Bronchial epithelial cell (primary cell): Measurements from ENCODE around the gene ZNF516. TPM values are rescaled to one million over a fixed set of nuclear protein-coding genes. Genes with fewer than 3 reads are reported as not detected.

Experiments
- DNase-seq: peaks from one replicate; pipeline ENCODE4 v3.0.0-alpha.2; 2010; ENCODE audit warnings: low read depth
- FAIRE-seq: peaks from 2 replicates; lab custom pipeline; 2011; peaks lifted over from hg19 to GRCh38; lab: Jason Lieb, UNC
- H3K27me3 ChIP-seq: 2 replicates; pipeline ENCODE4 v1.5.1; 2011; ENCODE audit warnings: low read length; ENCODE audit not compliant: control insufficient read depth, insufficient read depth
- H3K36me3 ChIP-seq: 2 replicates; pipeline ENCODE4 v1.5.1; 2011; ENCODE audit warnings: low read length; ENCODE audit not compliant: control insufficient read depth, insufficient read depth
- H3K4me3 ChIP-seq: 2 replicates; pipeline ENCODE4 v1.5.1; 2011; ENCODE audit warnings: mild to moderate bottlenecking, low read depth, low read length, control low read depth
- CTCF ChIP-seq: IDR thresholded peaks from 2 replicates; pipeline ENCODE4 v1.5.1; 2011; ENCODE audit warnings: mild to moderate bottlenecking, moderate library complexity, low read length, control low read depth, inconsistent platforms; ENCODE audit not compliant: insufficient read depth, severe bottlenecking
- total RNA-seq: library from RNA; depleted of rRNA; stranded (reverse); fragments of >200 nt; gene quantifications from 2 replicates; pipeline ENCODE4 v1.2.1, GENCODE V29; 2014

Gene ZNF516
- total RNA-seq, 1 donor from 2014 or later, result 16.6 TPM

- Histone ChIP-seq H3K27me3 (no peaks in the 10 kb centered on the region), H3K36me3 (peaks cover 9% of the 10 kb centered on the region), H3K4me3 (no peak overlapping the region)
- FAIRE-seq (no peak), DNase-seq (no peak)
- TF ChIP-seq CTCF, result no peak
These were observed 123.5 kb downstream of the ZNF516 start for GRCh38 chr18:76371301-76372203.

- Histone ChIP-seq H3K4me3 (no peak overlapping the region), H3K27me3 (no peaks in the 10 kb centered on the region), H3K36me3 (peaks cover 9% of the 10 kb centered on the region)
- DNase-seq (no peak), FAIRE-seq (no peak)
- no peak for TF ChIP-seq CTCF
These were observed 124.4 kb downstream of the ZNF516 start for GRCh38 chr18:76370686-76371085.

- Histone ChIP-seq H3K27me3 (no peaks in the 10 kb centered on the region), H3K4me3 (no peak overlapping the region), H3K36me3 (peaks cover 9% of the 10 kb centered on the region)
- DNase-seq (no peak), FAIRE-seq (no peak)
- no peak for TF ChIP-seq CTCF
These were observed 124.8 kb downstream of the ZNF516 start for GRCh38 chr18:76370201-76370600.

- TF ChIP-seq CTCF, result no peak
- H3K27me3 ChIP-seq, result no peaks in the 10 kb centered on the region
- H3K4me3 ChIP-seq, result no peak overlapping the region
- DNase-seq (no peak), FAIRE-seq (peak; percentile 72)
- H3K36me3 ChIP-seq, result peaks cover 9% of the 10 kb centered on the region
These were observed 125.3 kb downstream of the ZNF516 start for GRCh38 chr18:76369791-76370190.

- FAIRE-seq (peak; percentile 36), DNase-seq (no peak)
- Histone ChIP-seq H3K27me3 (no peaks in the 10 kb centered on the region), H3K36me3 (peaks cover 9% of the 10 kb centered on the region), H3K4me3 (no peak overlapping the region)
- TF ChIP-seq CTCF, result no peak
These were observed 126.1 kb downstream of the ZNF516 start for GRCh38 chr18:76368976-76369375.

GRCh38 chr18:76368271-76368670, 126.8 kb downstream of the ZNF516 start:
- Histone ChIP-seq H3K4me3 (no peak overlapping the region), H3K36me3 (peaks cover 9% of the 10 kb centered on the region), H3K27me3 (no peaks in the 10 kb centered on the region)
- no peak for DNase-seq
- FAIRE-seq, result no peak
- no peak for TF ChIP-seq CTCF
